Posterior vena cava (tissue), 2 donors: ENCODE data around the gene PPP3CA. TPM values are rescaled to one million over a fixed set of nuclear protein-coding genes. Genes with fewer than 3 reads are reported as not detected.

Source experiments
- DNase-seq: peaks from one replicate; pipeline ENCODE4 v3.0.0-alpha.2; 2020; ENCODE audit warnings: low spot score
- intact Hi-C, 2 donors: fragments of 100-400 bp; cut with DNase I; formaldehyde crosslinking; loops; one replicate each; pipeline versions ENCODE4 v1.14.1 to v1.14.2; 2022 to 2023
- total RNA-seq, 2 donors: library from RNA; stranded (reverse); fragmentation: NEBNext Ultra II Directional; extraction: Animal tissue kit (Norgen Biotek cat#: 25700); gene quantifications; one replicate each; pipeline ENCODE4 v1.2.1, GENCODE V29; 2021
- donor health status: DM: yes; HTN: yes; CAD: no.
- donor health status: DM: yes; HTN: yes; CAD: no.

PPP3CA gene
- total RNA-seq, 2 donors from 2014 or later, result 45.2 to 58.2 TPM

DNA sequence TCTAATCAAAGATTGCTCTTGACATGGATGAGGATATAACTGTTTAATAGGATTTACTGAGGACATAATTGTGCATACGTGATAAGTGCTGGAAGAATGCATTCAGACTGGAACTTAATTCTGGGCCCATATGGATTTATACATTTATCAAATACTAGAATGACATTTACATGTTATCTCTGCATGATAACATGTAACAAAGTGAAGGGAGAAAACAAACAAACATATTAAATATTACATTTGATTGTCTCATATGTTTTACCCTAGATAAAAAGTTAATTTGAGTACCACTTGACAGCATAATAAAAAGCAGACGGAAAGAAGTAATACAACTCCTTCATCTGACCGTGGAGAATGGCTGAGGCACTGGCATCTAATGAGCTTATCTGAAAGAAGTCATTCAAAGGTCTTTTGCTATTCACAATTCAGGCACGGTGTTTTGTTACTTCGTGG, 297.8 kb downstream of the PPP3CA start:
- DNase-seq, result no peak
- intact Hi-C loops, result no loop called here

DNA sequence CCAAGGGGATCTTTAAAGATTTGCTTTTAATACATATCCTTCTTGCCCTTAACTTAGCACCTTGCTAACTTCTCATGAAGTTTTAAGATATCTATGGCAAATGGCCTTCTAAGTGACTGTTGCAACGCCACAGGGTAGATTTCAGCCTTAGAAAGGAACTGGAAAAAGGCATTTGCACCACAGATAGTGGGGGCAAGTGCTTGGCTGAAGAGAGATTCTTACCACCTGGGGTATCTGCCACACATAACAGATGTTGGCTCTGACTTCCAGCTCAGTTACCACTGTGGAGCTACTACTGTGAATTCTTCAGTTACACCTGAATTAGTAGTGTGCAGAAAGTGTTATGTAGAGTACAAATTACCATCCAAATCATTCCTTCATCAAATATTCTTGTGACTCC, 302.6 kb downstream of the PPP3CA start:
- no peak for DNase-seq
- intact Hi-C loops, result no loop called here

DNA sequence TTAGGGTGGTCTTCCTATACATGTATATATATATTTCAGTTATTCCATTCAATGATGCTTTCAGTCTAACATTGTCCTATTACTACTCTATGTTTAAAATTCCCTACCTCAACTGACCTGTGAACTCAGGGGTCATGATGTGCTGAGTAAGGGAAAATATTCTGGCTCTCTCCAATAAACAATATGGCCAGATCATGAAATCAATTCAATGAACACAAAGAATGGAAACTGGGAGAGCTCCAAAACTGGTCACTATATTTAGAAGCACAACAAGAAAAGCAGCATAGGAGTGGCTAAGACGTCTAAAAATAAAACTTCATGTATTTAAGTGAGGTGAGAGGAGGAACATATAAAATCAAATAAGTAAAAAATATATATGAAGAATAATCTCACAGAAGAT, 304.5 kb downstream of the PPP3CA start:
- intact Hi-C loops, result no loop called here
- DNase-seq, result no peak

DNA sequence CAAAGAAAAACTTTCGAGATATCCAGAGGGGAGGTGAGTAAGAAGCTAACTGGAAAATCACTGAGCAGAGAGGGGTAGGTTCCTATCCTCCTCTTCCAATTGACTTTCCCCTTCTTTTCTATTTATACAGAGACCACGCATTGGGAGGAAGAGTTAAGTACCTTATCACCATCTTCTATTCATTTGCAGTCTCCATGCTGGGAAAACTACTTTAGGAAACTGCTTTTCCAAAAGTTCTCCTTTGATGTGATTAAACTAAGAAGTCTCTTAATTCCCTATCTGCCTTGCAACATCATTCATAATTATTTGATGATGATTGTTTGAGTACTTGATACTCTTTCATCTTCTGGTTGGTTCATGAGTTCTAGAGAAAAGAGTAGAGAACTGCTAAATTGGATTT, 306.6 kb downstream of the PPP3CA start:
- DNase-seq, result no peak
- intact Hi-C loops, result no loop called here

DNA sequence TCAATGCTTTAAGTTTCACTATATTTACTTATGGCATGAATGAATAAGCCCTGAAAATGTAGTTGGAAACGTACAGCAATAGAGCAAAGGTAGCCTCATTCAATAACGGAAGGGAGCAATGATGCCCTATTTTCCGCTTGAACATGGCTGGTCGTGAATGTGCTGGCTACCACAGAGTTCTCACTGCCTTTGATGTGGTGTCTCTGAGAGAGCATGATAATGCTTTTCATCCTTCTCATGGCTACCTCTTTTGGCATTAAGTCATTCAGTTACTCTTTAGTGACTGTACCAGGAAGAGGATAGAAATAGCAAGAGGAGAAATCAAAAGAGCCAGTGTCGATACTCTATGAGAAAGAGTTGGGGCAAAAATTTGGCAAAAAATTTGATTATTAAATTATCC, 308.0 kb downstream of the PPP3CA start:
- DNase-seq, result no peak
- intact Hi-C loops, result no loop called here

DNA sequence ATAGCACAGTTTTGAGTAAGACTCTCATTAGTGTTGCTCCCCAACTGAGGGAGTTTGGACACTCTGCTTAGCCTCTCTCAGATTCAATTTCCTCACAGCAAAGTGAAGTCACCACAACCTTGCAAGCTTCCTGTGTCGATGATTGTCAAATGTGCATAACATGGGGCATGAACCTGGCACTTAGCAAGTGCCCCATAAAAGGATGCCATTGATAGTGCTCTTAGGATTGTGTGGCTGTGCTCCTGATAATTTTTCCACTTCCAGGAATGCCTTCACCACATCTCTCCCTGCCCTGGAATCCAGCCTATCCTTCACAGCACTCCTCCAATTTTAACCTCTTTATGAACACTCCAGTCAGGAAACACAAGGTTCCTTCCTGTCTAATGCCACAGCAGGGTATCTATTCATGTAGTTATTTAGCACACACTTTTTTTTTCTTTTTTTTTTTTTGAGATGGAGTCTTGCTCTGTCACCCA, 309.4 kb downstream of the PPP3CA start:
- no peak for DNase-seq
- intact Hi-C loops, result no loop called here

DNA sequence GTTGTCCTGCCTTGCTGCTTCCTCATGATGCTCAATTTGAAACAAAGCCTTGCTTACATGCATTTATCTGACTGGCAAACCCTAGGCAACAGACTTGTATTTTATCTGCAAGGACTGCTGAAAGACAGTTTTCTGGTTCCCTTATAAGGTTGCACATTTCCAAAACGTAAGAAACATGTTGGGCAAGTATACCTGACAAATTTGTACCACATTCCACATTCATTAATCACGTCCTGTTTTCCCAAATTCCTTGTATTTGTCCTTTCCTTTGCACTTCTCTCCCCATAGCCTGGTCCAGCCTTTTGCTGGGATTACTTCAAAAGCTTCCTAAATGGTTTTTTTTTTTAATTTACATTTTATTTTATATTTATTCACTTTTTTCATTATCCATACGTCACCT, 310.1 kb downstream of the PPP3CA start:
- intact Hi-C loops, result no loop called here
- no peak for DNase-seq

DNA sequence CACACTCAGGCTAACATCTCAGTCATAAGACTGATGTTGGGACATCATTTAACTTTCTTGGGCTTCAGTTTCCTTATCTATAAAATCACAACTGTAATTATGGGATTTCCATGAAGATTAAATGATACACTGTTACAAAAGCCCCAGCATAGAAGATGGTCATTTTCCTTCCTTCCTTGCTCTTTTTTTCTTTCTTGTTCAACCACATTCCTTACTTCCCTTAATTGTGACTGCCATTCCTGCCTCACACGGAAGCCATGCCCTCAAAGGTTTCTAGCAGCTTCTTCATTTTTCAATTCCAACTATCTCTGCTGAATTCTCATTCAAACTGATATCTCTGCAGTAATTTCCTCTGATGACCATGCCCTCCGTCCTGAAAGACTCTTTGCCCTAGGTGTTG, 311.8 kb downstream of the PPP3CA start:
- intact Hi-C loops, result no loop called here
- DNase-seq, result no peak

DNA sequence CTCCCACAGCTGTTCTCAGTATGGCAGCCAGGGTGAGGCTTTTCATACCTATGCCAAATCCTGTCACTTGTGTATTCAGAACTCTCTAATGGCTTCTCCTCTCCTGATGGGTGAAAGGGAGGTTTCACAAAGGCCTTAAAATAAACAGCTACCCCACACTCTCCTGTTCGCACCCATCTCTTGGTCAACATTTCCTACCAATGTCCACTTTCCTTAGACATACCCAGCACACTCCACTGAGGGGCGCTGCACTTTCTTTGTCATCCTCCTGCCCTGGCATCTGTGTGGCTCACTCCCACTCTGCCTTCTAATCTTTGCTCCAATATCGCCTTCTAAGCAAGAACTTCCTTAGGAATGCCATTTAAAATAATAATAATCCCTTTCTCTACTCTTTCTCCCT, 313.3 kb downstream of the PPP3CA start:
- intact Hi-C loops, result no loop called here
- no peak for DNase-seq

DNA sequence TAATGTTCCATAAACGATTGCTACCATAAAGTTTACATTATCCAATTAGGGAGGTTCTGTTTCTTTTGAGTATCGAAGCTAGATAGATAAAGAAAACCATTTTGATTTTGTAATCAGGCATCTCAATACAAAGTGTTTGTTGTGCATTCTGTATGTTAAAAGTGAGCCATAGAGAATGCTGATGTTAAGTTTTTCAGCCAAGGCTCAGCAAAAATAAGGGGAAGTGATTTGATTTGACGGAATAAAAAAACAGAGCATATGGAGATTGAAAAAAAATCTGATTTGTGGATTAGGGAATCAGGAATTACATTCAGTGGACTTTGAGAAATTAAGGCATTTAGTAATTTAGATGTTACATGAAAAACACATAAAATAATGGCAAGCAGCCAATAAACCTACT, 314.8 kb downstream of the PPP3CA start:
- no peak for DNase-seq
- intact Hi-C loops, result no loop called here

DNA sequence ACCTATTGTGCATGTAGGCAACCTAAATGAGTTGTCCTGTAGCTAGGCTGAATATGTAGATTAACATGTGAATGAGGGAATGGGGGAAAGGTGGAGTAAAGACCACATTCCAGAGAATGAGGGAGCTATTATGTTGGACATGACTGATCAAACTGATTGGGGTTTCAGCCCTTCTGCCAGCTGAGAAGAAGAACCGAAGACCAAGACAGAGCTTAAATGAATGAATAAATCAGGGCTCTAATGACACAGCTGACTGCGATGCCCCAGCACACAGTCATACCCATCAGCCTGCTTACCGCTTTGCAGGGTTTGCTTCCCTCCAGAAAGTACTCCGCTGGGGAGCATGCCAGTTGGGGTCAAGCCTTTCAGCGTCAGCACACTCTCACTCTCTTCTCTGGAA, 315.4 kb downstream of the PPP3CA start:
- DNase-seq, result no peak
- intact Hi-C loops, result no loop called here

DNA sequence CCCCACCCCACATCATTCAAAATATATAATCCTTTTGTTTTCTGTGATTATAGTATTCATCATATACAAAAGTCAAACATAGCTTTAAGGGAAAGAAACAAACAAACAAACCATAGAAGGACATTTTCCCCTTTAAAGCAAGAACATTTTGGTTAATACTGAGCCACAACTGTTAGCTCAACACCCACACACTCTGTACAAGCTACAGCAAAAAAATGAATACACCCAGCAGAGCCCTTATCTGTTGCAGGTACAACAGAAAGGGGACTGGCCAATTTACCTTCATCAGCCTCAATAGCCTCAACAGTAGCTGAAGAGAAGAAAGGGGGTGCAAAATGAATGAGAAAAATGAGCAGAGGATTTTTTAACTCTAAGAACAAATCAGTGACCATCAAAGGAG, 318.4 kb downstream of the PPP3CA start:
- intact Hi-C loops, result no loop called here
- DNase-seq, result no peak

DNA sequence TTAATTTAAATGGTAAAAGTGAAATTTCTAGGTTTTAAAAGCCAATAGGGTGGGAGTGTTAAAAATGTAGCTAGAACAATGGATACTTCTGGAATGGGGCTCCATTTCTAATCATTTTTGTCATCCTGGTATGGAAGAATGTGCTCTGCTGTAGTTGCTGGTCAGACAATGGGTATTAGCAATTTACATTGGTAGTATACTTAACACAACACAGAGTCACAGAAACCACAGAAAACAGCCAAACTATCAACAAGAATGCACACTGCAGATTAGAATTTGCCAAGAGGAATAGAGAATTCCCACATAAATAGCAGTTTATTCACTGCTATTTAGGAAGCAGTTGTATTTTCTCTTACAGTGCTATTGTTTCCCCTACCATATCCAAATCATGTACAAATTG, 319.6 kb downstream of the PPP3CA start:
- intact Hi-C loops, result no loop called here
- DNase-seq, result no peak

DNA sequence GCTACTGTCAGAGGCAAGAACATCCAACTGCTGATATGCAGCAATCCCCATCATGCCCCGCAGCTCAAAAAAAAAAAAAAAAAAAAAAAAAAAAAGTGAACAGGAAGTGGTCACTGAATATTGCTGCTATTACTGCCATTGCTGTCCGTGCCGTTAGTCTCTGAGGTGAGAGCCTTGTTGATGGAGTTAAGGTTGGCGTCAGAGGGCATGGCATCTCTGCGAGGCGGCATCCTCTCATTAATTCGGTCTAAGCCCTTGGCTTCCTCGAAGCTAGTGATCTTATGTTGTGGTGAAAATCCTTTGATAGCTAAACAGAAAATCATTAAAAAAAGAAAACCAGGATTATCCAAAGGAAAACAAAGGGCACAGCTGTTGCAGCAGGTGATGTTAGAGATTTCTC, 321.6 kb downstream of the PPP3CA start:
- no peak for DNase-seq
- intact Hi-C loops, result no loop called here

DNA sequence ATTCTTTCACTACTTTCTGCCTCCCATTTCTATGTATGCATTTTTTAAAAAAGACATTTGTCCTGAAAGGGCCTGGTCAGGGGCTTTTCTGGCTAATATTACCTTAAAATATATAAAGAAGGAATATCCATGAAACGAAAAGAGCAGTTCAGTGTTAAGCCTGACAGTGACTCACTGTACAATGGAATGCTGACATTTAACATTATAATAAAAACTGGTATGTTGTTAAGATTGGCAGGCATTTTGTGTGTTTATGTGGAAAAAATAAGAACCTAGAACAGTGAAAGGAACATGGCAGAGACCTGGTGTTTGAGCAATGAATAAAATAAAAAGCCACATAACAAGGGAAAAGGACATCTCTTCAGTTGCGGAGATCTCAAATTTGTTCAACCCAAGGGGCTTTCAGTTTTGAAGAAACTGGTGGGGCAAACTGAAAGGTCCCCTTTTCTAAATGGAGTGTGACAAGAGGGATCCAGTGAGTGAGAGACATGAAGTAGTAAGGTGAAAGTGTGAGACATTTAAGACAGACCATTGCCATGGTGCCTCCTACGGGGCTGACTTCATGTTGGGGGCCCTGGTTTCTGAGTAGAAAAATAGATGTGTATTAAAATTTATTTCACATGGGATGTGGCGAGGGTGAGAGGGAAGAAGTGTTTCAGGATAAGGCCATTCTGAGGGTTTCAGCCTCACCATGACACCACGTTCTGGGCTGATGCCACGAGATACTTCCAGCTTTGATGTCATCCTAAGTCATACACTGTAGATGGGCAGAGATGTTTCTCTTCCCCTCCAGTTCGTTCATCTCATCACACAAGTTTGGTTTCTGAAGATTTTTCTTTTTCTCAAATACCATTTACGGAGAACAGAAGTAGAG, 324.9 kb downstream of the PPP3CA start:
- intact Hi-C loops, result no loop called here
- DNase-seq, result no peak

DNA sequence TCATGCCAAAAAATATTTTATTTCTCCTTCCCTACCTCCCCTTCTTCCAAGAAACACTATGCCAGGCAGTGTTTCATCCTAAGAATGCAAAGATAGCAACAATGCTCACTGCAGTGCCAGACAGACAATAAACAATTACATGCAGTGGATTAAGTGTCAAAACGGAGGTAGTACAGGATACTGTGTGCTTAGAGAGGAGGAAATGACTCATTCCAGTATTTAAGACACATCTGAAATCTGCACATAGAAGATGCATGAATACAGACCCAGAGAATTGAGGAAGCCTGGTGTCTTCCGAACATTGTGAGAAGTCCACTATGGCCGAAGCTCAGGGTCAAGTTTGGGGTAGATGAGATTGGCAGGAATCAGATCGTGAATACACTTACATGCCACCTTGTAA, 326.4 kb downstream of the PPP3CA start:
- intact Hi-C loops, result no loop called here
- no peak for DNase-seq

DNA sequence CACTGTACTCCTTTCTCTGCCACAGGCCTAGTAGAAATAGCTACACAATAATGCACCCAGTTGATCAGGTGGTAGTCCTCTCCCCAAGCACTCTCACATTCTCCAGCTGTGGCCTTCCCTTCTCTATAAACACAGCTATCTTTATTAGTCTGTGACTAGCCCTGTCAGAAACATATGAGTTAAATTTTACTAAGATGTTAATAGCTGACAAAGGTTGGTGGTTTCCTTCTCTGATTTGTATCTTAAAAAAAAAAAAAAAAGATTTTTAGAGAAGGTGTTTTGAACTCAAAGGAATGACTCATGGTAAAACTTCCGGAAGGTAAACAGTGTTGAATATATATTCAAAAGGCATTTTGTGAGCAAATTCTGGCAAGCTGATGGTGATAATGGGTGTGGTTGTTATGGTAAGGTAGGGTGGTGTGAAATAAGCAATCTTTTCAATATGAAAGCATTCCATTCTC, 327.4 kb downstream of the PPP3CA start:
- DNase-seq, result no peak
- intact Hi-C loops, result no loop called here

DNA sequence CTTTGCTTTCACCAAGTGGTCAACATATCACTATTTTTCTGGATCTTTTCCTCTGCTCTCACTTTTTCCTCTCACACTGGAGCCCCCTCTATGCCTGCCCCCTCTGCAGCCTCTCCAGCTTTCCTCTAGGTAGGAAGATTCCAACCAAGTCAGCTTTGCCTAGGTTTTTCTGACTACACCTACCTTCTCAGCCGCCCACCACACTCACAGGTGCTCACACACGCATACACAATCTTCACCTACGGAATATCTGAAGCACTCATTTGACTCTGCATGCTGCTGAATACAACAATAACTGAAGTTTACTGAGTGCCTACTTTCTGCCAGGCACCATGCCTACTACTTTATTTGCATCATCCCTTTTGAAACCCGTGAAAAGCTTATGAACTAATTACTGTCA, 328.0 kb downstream of the PPP3CA start:
- intact Hi-C loops, result no loop called here
- no peak for DNase-seq

DNA sequence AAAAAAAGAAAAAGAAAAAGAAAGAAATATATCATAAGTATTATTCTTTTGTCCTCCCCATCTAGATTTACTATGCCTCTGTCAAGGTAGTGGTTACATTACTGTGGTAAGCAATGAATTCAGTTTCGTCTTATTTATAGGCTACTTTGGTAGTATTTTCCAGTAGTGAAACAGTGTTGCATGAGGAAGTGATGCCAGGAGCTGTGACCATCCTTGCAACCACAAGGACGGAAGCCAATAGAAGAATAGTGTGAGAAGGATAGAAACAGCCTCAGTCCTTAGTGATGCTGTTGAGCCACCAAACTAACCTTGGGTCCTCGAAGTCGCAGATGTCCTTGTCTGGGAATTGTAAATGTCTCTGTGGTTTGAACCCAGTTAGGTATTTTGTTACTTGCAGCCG, 328.5 kb downstream of the PPP3CA start:
- intact Hi-C loops, result no loop called here
- no peak for DNase-seq

DNA sequence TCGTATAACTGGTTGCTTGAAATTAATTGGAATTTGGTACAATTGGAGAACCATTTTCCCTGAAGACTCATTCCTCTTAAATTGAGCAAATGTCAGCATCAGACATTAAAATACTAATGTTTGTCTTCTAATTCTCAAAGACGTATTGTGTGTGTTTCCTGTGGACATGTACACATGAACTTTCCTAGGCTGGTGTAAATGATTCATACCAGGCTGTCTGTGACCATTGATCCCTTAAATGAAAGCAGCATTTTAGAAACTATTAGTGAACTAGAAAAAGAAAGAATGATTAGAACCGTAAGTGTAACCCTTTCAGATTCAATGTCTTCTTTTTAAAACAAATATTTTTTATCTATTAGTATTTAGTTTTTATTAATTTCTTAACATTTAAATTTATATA, 332.9 kb downstream of the PPP3CA start:
- intact Hi-C loops, result no loop called here
- DNase-seq, result no peak

DNA sequence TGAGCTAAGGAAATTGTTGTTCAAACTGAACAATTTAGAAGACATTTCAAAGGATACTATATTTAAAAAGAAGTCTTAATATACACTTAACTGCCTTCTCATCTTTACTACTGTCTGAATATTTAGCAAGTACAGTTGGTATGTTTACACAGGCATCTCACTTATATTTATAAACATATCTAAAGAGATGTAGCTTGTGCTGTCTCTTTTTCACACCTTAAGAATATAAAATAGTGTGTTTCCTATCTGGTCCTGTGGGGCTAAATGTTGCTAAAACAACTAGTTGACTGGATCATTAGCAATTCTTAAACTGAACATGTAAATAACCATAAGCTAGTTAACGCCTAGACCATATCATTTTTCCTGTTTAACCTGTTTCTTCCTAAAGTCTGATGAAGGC, 336.3 kb downstream of the PPP3CA start:
- DNase-seq, result no peak
- intact Hi-C loops, result no loop called here
